Ammon's horn (tissue), 1 donor: ENCODE data around the gene KCNA2.

Experiments used
- DNase-seq: peaks from one replicate; pipeline ENCODE4 v3.0.0-alpha.2; 2016; ENCODE audit warnings: low spot score

KCNA2 gene

DNA sequence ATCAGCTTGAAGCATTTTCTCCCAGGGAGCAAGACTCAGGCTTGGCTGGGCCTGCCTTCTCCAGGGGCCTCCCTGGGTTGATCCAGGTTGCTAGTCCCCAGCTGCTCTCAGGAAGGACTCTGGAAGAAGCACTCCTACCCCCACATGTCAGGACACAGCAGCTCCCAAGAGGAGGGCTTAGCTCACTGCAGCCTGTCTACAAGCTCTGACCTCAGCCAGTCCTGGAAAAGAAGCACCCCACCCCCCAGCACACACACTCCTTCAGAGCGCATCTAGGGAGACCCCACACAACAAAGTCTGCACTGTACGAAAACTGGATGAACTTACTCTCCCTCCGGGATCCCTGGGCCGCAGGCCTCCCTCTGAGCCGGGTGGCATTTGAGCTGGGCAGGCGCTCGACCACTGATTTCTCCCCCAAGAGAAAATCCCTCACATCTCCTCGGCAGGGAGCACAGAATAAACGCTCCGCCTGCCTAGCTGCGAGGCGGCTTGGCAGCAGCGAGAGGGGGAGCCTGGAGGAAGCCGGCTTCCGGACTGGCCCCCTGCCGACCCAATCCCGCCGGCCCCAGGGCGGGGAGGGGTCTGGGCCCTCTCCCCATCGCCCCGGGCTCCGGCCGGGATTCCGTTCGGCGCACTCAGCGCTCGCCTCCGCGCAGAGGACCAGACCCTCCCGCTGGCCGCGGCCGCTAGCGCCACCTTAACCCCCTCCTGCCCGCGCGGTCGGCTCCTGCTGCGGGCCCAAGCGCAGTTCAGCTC is at the start of gene KCNA2:
TSS of gene KCNA2 (minus strand) at position 458 of the 756 bp plus-strand sequence. CDS start 1,576 bp downstream, outside the sequence.
- peak; percentile 82 for DNase-seq

DNA sequence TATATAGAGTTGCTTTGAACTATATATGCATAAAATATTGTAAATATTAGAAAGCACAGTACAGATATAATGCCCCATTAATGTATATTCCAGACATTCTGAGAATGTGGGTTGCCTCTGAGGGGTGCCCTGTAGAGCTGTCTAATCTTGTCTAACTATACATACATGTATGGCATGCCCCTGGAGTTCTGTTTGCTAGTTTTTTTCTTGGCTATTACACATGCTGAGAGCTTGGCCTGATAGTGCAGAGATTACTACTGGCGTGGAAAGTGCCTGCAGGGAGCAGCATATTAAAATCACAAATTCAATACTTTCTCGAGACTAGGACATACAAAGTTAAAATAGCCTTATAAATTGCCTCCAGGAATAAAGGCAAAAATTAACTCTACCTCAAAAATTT is 44.5 kb upstream of the KCNA2 start:
- DNase-seq = no peak

DNA sequence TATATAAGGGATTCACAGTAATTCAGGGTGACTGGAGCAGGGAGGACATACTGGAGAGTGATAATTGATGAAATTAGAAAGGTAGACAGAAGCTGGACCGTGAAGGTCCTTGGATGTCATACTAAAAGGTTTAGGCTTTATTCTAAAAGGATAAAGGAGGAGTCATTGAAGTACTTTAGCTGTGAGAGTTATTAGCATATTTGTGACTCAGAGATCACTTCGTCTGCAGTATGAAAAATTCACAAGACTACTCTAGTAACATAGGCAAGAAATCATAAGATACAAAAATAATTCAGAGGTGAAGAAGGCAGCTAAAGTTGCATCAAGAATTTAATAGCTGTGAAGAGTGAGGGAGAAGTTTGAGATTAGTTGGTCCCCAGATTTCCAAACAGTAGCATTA is 42.3 kb upstream of the KCNA2 start:
- DNase-seq = no peak

DNA sequence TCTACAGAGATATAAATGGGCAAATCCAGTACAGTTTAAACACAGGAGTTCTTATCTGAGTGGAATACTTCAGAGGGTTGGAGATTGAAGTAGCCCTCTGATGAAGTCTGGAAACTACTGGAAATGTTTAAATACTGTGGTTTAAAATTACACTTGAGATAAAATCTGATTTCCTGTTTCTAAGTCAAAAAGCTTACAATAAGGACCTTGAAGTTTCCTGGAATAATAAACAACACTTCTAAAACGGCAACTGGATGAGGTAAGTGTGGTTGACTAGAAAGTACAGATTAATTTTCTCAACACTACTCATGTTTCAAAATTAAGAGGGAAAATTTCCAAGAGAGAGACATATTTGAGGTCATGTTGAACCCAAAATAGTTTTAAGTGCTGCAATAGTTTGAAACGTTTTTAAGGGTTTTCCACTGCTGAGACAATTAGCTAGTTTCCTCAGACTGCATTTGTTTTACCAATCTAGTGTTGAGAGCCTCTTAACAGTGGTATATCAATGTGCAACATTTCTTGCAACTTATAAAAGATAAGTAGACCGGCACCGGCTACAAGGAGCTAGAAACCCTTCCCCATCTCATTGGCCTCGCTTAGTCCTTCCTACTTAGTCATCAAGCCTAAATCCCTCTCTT is 41.2 kb upstream of the KCNA2 start:
- no peak for DNase-seq

DNA sequence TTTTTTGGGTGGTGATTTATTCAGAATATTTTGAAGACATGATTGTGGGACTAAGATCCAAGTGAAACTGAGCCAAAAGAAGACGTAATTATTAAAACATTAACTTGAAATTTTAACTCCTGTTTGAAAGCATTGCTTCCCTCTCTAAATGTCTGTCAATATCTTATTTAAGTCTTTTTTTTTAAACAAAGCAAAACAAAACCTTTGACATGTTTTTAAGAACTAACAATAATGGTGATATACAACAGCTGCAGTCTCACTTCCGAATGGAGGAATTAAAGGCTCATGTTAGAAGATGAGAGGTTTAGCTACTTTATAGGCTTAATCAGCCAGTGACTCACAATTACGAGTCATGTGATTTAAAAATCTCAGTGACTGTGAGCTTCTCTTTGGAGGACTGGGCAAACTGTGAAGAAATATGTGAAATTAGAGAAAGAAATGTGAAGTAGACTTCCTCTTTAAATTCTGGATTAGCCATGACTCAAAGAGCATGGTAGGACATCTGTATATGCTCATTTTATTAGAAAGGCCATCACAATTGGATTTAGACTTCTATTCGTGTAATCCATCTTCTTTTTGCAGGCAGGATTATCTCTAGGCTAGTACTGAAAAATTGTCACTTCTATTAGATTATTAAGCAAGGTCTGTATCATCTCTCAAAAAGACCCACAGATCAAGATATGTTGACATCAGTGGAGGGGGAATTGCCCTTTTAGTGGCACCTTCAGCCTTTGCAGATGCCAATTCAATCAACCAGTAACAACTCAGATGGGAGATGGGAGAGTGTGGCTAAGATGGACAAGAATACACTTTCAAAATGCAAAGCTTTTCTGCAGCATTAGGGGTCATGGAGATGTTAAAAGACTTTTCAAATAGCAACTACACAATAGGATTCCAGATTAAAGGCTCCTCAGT is 39.9 kb upstream of the KCNA2 start:
- no peak for DNase-seq

DNA sequence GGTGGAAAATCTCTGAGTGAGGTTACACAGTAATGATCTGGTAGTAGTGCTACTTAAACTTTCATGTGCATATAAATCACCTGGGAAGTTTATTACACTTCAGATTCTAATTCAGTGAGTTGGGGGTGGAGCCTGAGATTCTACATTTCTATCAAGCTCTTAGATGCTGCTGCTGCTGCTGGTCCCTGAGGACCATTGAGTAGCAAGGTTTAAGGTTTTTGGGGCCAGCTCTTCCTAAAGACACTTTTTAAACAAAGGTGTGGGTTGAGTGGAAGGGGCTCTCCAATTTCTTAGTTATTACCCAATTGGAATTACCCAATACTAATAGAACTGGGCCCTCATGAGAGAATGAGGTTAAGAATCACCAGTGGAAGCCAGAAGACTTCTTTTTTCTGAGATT is 39.1 kb upstream of the KCNA2 start:
- no peak for DNase-seq

DNA sequence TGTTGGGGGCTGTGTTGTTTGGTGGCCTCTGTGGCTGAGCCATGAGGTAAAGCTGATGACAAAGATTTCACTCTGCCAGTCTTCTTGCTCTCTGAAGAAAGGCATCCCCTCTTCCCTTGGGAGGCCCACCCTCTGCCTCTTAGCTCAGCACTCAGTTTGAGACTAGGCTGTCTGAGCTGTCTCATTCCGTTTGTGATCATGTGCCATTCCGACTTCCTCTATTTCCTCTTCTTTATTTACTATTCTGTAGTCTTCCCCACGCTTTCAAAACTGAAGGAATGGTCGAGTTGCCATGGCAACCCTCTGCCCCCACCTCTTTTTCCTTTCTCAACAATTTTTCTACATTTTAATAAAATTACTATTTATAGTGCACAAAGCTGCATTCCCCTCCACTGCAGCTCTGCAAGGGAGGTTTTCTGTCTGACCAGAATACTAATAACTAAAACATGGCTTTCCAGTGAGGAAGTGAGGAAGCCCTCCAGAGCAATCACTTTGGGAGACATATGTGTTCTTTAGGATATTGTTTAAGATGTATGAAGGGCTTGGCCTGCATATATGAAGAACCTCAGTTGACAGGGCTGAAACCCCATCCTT is 37.8 kb upstream of the KCNA2 start:
- peak; percentile 29 for DNase-seq

DNA sequence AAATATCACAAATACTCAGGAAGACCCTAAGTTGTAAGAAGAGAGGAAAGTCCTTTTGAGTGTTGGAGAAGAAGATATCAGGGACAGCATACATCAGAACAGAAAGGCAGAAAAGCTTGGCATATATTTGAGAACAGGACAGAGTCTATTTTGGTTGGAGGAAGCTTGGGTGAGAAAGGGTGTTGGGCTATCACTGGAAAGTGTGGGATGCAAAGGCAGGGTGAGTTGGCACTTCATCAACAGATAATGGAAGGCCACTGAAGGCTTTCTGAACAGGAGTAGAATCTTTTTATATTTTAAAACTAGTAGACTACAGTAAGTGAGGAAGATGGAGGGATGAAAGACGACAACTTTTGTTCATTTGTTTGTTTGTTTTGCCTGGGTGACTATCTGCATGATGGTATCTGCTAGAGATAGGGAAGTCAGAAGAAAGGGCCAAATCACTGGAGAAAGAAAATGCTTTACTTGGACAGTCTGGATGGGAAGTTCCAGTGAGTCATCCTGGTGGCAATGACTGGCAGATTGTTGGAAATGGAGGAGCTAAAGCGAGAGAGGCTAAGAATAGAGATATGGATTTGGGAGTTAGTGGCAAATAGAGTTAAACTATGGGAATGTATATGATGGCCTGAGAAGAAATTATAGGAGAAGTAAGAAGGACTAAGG is 33.7 kb upstream of the KCNA2 start:
- DNase-seq = peak; percentile 18

DNA sequence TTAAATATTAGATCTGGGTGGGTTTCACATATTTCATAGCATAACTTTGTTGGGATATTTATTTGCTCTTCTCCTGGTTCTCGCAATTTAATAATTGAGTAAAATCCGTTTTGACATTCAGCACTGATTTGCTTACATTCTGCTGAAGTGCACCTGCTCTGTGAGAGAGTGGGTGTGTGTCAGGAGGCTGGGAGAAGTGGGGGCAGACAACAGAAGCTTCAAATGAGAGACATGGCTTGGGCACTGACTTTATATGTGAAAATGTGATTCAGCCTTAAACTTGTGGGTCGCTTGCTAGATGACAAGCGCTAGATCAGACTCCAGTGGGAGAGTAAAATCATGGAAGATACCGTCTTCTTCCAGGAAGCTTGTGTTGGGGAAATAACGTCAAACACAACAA is 32.4 kb upstream of the KCNA2 start:
- peak; percentile 65 for DNase-seq

DNA sequence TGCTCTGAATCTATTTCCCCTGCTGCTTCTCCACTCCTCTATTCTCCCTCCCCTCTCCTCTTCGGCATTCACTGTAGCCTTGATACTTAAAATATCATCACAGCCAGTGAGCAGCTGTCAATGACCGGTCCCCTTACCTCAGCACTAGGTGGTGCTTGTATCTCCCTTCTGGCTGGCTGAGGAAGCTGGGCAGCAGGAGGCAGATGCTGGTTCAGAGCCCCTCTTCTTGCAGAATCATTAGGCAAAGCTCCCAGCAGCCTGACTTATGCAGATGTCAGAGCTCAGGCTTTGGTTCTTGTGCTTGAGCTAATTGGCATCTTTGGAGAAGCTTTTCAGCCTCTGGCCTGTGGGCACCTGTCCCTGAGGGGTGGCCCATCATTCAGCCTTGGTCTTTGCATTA is 31.9 kb upstream of the KCNA2 start:
- DNase-seq = no peak

DNA sequence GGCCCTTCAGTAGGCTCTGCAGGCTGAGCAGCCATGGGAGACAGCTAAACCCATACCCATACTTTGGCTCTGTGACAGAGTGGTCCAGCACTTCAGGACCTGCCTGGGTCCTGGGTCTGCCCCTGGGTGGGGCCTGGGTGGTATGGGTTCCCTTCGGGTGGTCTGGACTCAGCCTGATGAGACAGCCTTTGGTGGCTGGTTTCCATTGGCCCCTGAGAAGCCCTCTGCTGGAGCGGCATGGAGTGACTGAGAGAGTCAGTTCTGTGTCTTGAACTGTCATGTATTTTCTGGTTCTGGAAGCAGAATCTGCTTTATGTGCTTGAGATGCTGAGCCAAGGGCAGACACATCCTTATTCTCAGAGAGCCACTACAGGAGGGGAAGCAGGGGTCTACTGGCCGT is 31.3 kb upstream of the KCNA2 start:
- no peak for DNase-seq

DNA sequence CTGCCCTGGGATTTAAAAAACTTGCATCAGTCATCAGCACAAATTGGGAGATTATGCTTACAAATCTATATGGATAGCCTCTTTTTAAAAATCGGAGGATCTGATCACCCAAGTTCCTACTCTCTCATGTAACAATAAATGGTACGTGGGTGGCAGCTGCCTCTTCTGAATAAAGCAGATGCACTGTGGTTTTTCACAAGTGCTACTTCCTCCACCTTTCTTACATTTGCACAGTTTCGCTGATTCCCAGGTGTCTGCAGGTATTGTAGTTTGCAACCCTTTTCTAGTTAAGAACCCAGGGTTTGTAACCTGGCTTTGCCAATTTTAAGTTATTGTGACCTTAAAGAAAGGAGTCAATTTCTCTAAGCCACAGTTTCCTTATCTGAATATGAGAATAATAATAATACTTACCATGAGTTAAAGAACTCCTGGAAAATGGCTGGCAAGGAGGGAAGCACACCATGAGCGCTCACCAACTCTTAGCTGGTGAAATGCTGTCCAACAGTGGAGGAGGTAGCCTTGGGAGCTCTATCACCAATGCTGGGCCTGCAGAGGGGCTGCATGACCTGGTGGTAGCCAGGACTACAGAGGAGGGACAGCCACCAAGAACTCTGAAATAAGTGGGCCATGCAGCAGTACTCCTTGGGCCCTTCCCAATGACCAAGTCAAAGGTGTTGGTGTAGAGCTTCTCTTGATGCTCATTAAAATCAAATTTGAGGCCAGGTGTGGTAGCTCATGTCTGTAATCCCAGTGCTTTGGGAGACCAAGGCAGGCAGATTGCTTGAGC is 30.2 kb upstream of the KCNA2 start:
- DNase-seq = no peak

DNA sequence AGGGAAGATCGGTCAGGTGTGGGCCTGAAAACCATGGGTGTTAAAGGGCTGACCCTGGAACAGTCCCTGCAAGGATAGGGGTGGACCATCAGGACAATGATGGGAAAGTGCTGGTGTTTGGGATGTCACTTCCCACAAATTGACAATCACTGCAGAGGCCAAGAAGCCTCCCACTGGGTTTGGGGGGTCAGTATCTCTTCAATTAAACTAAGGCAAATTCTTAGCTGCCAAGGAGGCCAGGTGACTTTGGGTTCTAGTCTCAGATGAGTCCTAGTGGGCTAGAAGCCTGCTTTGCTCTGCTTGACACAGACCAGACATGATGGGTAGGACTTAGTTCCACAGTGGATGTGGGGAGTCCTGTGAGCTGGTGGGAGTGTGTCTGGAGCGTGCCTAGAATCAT is 29.3 kb upstream of the KCNA2 start:
- DNase-seq = no peak

DNA sequence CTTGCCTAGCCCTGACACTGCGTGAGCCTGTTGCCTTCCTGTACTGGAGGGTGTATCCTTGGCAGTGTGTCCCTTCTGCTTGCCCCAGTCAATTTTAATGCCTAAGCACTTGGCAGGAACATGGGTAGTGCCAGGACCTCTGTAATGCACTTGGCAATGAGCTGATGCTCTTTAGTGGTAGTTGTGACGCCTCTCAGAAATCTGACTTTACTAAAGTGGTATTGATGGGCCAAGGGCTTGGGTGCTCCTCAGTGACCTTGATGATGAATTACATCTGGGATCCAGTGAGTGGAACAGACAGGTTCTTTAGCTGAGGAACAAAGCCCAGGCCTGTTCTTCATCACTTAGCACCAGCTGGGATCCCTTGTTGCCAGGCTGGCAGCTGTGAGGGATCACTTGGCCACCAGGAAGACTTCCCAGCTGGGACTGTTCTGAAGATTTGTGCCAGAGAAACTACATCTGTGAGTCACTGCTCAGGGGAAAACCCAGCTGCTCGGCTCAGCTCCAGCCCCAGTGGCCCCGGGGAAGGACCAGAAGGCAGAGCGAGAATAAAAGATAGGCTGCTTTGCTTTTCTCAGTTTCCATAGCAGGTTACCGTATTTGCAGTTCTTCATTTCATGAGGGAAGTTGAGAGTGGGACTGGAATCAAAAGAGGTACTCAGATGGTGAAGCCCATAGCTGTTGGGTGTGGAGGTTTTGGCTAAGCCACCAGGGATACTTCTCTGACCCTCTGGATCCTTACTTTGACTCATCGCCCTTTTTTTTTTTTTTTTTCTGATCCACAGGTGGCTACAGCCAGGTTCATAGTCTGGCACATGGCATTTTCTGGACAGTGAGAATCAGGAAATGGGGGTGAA is 28.5 kb upstream of the KCNA2 start:
- DNase-seq = peak; percentile 70

DNA sequence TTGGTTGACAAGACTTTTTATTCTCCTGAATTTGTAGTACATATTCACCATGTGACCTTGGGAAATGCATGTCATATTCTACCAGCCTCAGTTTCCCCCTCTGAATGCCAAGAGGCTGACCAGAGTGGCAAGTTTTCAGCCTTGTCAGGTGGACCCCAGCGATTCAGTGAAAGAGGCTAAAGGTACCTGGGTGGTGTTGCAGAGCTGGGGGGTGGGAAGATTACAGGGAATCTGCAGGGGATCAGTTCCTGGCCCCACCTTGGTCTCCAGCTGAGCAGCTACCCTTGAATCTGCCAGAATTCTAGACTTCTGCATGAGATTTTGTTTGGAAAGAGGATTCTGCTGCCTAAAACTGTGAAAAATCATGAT is 27.9 kb upstream of the KCNA2 start:
- no peak for DNase-seq

DNA sequence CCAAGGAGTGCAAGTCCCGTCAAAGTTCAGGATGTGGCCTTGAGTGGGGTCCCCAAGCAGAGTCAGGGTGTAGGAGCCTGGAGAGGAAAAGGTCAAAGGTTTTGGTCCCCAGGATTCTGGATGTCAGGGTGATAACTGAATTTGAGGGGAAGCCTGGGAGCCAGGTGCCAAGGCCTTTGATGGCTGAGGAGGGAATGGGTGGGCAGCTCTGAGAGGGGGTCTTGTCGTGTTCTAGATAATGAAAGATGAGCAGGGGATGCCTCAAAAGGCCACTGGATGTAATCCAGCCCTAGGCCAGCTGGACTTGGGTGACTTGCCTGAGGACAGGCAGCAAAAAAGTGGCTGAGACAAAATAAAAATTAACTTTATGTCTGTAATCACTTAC is 27.5 kb upstream of the KCNA2 start:
- no peak for DNase-seq

DNA sequence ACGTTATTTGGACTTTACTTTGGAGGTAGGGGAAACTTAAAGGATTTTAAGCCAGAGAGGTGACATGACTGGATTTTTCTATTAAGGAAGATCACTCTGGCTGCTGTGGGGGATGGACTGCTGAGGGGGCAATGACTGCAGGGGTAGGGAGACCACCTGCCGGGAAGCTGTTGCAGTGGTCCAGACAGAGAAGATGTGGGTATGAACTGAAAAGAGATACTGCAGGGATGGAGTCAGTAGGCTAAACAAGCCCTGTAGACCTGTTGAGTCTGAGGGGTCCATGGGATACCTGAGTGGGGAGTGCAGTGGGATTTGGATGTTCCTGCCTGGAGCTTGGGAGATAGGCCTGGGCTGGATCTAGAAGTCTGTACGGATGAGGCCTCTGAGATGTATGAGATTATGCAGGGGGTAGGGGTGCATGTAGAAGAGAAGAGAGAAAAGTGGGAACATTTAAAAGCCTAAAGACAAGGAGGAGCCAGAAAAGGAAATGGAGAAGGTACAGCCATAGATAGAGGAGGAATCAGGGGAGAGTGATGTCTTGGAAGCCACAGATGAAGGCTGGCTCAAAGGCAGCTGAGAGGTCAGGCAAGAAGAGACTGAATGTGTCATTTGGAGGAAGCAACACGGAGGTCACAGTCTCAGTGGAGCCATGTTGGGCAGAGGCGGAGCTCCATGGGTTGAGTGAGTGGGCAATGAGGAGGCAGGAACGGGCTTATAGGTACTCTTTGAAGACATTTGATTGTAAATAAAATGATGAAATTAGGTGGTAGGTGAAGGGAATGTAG is 25.9 kb upstream of the KCNA2 start:
- no peak for DNase-seq

DNA sequence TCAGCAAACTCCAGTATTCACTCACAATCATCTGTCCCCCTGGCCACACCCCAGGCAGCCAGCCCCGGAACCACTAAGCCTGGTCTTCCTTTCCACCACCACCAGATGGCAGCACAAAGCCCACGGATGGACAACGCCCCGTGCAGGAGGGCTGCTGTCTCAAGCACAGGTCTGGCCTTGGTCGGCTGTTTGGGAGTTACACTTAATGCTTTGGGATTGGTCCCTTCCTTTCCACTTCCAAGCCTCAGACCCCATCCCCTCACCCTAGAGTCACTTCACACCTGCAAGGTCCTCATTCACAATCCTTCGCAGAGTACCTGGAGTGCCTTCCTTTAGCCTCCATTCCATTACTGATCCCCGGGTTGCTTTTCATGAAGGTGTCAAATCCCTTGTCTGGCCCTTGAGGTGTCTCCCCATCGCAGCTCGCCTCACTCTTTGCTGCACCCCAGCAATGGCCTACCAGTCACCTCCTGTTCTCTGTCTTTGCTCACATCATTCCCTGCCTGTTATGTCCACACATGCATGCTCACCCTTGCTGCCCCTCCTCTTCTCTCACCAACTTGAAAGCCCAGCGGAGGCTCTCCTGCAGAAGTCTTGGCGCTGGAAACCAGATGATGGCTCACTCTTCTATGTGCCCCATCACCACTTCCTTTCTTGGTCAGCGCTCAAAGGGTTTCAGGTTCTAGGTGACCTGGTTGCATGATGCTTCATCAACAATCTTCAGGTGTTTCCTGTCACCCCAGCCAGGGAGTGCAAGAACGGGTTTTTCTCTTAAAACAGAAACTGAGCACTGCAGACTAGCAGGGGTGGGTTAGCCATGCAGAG is 24.9 kb upstream of the KCNA2 start:
- DNase-seq = peak; percentile 78
